ENCODE measurements around the gene DDX50. TPM values are rescaled to one million over a fixed set of nuclear protein-coding genes. Genes with fewer than 3 reads are reported as not detected.
"Not testable (repeated sequence)": the region's sequence is repeated elsewhere in the genome, so short reads cannot be mapped to it uniquely, and the experiment has no call there.

The DDX50 gene
- total RNA-seq, 4 donors from 2014 or later = 33.0 to 49.6 (median 47.4) TPM

GRCh38 chr10:68959695-68960527, 58.8 kb downstream of the DDX50 start:
- Histone ChIP-seq H3K36me3 (peaks cover 34 to 55% (median 51%) of the 10 kb centered on the region in 4 donors), H3K27ac (replicated peaks in 1 of 4) (no peak overlapping the region), H3K4me1 (peaks cover 18 to 36% (median 31%) of the 10 kb centered on the region in 4 donors), H3K4me3 (no peak overlapping the region), H3K9me3 (no peaks in the 10 kb centered on the region), H3K27me3 (no peaks in the 10 kb centered on the region)
- TF ChIP-seq POLR2A (IDR thresholded peaks at IDR 0.05; ENCODE audit: low read depth) (no peak), POLR2AphosphoS5 (IDR thresholded peaks at IDR 0.05) (no peak), EP300 (IDR thresholded peaks at IDR 0.05) (no peak), CTCF (IDR thresholded peaks at IDR 0.05) (no peak)
- intact Hi-C loops (cut with DNase I) = no loop called here
- DNase-seq (ENCODE audit: extremely low spot score) = no peak
- WGBS = 91% methylated on average over 4 of the region's 4 CpGs

- no peaks in the 10 kb centered on the region for H3K27me3 ChIP-seq
- H3K4me3 ChIP-seq = no peak overlapping the region
- no peak for DNase-seq (ENCODE audit: extremely low spot score)
- H3K4me1 ChIP-seq = peaks cover 0 to 11% (median 9%) of the 10 kb centered on the region in 4 donors
- 95% methylated on average over 4 of the region's 4 CpGs for WGBS
- TF ChIP-seq EP300 (IDR thresholded peaks at IDR 0.05) (no peak), POLR2A (IDR thresholded peaks at IDR 0.05; ENCODE audit: low read depth) (no peak), POLR2AphosphoS5 (IDR thresholded peaks at IDR 0.05) (no peak), CTCF (IDR thresholded peaks at IDR 0.05) (no peak)
- H3K27ac ChIP-seq (replicated peaks in 1 of 4) = no peak overlapping the region
- no peaks in the 10 kb centered on the region for H3K9me3 ChIP-seq
- H3K36me3 ChIP-seq = peaks cover 64 to 88% (median 84%) of the 10 kb centered on the region in 4 donors
- intact Hi-C loops (cut with DNase I) = no loop called here
Measured at GRCh38 chr10:68963151-68963550, 62.0 kb downstream of the DDX50 start.

- peaks cover 95 to 100% (median 97%) of the 10 kb centered on the region in 4 donors for H3K36me3 ChIP-seq
- H3K27ac ChIP-seq (replicated peaks in 1 of 4) = no peak overlapping the region
- intact Hi-C loops (cut with DNase I) = no loop called here
- peak; percentile 55 for DNase-seq (ENCODE audit: extremely low spot score)
- no peaks in the 10 kb centered on the region for H3K9me3 ChIP-seq
- WGBS = 92% methylated on average over 5 of the region's 5 CpGs
- no peak overlapping the region for H3K4me3 ChIP-seq
- no peak for TF ChIP-seq EP300 (IDR thresholded peaks at IDR 0.05)
- TF ChIP-seq CTCF (IDR thresholded peaks at IDR 0.05) = no peak
- TF ChIP-seq POLR2A (IDR thresholded peaks at IDR 0.05; ENCODE audit: low read depth) = no peak
- no peak for TF ChIP-seq POLR2AphosphoS5 (IDR thresholded peaks at IDR 0.05)
- H3K27me3 ChIP-seq = no peaks in the 10 kb centered on the region
- no peaks in the 10 kb centered on the region for H3K4me1 ChIP-seq
Measured at GRCh38 chr10:68973975-68974374, 72.9 kb downstream of the DDX50 start.

- H3K9me3 ChIP-seq; intact Hi-C loops (cut with DNase I); H3K4me3 ChIP-seq; H3K27ac ChIP-seq (replicated peaks in 1 of 4); DNase-seq (ENCODE audit: extremely low spot score); H3K4me1 ChIP-seq; H3K27me3 ChIP-seq: not testable (repeated sequence)
- WGBS = 95% methylated on average over 5 of the region's 5 CpGs
- peaks cover 89 to 99% (median 95%) of the 10 kb centered on the region in 4 donors for H3K36me3 ChIP-seq
Measured at GRCh38 chr10:68975936-68976473, 74.9 kb downstream of the DDX50 start.

- H3K9me3 ChIP-seq; H3K27me3 ChIP-seq; H3K4me1 ChIP-seq; DNase-seq (ENCODE audit: extremely low spot score); H3K4me3 ChIP-seq; H3K27ac ChIP-seq (replicated peaks in 1 of 4): not testable (repeated sequence)
- H3K36me3 ChIP-seq = peaks cover 68 to 99% (median 90%) of the 10 kb centered on the region in 4 donors
- 96% methylated on average over 6 of the region's 6 CpGs for WGBS
- intact Hi-C loops (cut with DNase I) = loop anchor here (10.0 kb wide), 1 partner anchor 205 kb away; the partner anchor contains the start of gene SUPV3L1
Measured at GRCh38 chr10:68979738-68980137, 78.6 kb downstream of the DDX50 start.
